IPS-NIHi7 (cell line): ENCODE measurements around the gene ADGRA1.
"Not testable (repeated sequence)": the region's sequence is repeated elsewhere in the genome, so short reads cannot be mapped to it uniquely, and the experiment has no call there.

Source experiments
- DNase-seq: peaks from one replicate; pipeline ENCODE4 v3.0.0; 2012; ENCODE audit warnings: mixed read lengths; ENCODE audit errors: extremely low spot score

Gene ADGRA1

GRCh38 chr10:133142523-133143199 lies 54.9 kb downstream of the ADGRA1 start:
- no peak for DNase-seq

GRCh38 chr10:133143200-133143533 lies 55.4 kb downstream of the ADGRA1 start:
- no peak for DNase-seq

- DNase-seq = no peak
Measured at GRCh38 chr10:133143546-133143945, 55.8 kb downstream of the ADGRA1 start.

GRCh38 chr10:133144771-133145170 lies 57.0 kb downstream of the ADGRA1 start:
- no peak for DNase-seq

GRCh38 chr10:133150226-133150625 lies 62.5 kb downstream of the ADGRA1 start:
- DNase-seq = no peak

- no peak for DNase-seq
Measured at GRCh38 chr10:133150656-133151055, 62.9 kb downstream of the ADGRA1 start.

- not testable (repeated sequence) for DNase-seq
Measured at GRCh38 chr10:133151071-133151470, 63.3 kb downstream of the ADGRA1 start.

GRCh38 chr10:133151543-133151972 lies 63.8 kb downstream of the ADGRA1 start:
- DNase-seq = peak; percentile 81

GRCh38 chr10:133154411-133154810 lies 66.7 kb downstream of the ADGRA1 start:
- no peak for DNase-seq

GRCh38 chr10:133154996-133155778 lies 67.5 kb downstream of the ADGRA1 start:
- DNase-seq = no peak

- no peak for DNase-seq
Measured at GRCh38 chr10:133156674-133157579, 69.2 kb downstream of the ADGRA1 start.

- no peak for DNase-seq
Measured at GRCh38 chr10:133157662-133158436, 70.1 kb downstream of the ADGRA1 start.

GRCh38 chr10:133158437-133158755 lies 70.7 kb downstream of the ADGRA1 start:
- DNase-seq = no peak

- DNase-seq = peak; percentile 61
Measured at GRCh38 chr10:133158756-133159610, 71.3 kb downstream of the ADGRA1 start.

GRCh38 chr10:133159611-133159949 lies 71.9 kb downstream of the ADGRA1 start:
- DNase-seq = no peak

- peak; percentile 88 for DNase-seq
Measured at GRCh38 chr10:133159950-133160825, 72.5 kb downstream of the ADGRA1 start, which contains the start of gene KNDC1. KNDC1 (plus strand) TSS chr10:133160219; CDS start chr10:133160468, 249 bp downstream.

GRCh38 chr10:133160826-133161471 lies 73.2 kb downstream of the ADGRA1 start:
- no peak for DNase-seq

- peak; percentile 55 for DNase-seq
Measured at GRCh38 chr10:133161486-133162109, 73.9 kb downstream of the ADGRA1 start.
